Effector CD8-positive, alpha-beta T cell (primary cell): ENCODE results near the gene NCAM1.

Source experiments
- DNase-seq: peaks from one replicate; lab custom pipeline; 2025; lab: John Stamatoyannopoulos, UW

The NCAM1 gene

DNA sequence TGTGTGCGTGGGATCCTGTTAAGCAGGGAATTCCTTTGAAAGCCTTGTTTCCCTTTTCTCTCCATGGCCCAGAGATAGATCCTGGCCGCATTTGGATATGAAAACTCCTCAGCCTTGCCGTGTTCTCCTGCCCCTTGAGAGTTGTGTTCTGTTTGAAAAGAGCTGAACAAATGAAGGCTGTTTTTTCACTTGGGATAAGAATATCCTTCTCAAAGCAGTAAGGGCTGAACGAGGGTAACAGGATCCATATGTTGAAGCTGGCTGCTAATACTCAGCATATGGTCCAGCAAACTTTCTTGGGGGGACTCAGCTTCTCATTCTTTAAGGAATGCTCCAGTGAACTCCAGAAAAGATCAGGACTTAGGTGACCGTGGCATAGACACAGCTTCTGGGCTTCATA, 238.6 kb downstream of the NCAM1 start:
- no peak for DNase-seq

DNA sequence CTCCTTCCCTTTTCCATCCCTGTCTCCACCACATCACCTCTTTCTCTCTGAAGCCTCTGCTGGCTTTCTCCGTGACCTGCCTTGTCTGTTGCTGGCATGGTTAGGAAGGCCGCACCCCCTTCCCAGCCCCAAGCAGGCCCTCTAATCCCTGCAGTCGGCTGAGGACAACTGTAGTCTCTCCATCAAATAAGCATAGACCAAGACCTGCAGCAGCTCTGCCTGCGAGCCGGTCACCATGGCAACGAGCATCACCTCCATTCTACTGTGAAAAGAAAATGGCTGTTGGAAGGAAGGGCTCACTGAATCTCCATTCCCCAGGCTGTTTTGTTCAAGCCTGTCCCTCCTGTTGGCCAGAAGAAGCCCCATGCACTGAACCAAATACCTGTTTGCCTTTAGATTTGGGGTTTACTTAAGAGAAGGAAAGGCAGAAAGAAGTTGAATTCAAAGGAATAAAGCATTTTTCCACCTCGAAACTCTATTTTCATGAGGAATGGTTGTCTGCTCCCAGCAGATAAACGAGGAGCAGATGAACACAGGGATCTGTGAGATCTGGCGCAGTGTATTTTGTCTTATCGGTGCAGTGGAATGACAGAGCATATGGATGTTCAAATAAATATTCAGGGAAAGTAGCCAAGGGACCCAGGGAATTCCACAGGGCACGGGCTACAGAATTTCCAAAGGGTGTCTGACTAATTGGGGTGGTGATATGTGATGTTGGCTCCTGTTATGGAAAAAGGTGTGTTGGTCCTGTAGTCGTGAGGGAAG, 240.0 kb downstream of the NCAM1 start:
- DNase-seq: no peak

DNA sequence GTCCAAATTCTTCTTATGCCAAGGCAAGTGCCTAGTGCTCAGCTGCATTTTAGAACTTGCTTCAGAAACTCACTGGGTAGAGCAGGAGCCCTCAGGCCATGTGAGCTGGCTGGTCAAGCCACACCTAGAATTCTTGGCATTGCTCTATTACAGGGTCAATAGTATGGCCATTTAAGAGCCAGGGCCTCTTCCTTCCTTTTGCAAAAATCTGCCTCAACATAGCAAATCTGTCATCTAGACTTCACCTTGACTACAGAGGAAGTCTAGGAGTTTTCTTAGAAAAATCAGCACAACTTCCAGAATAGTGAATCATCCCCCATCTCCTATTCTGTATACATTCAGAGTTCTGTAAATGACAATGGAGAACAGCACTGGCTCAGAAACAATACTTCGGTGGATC, 241.2 kb downstream of the NCAM1 start:
- DNase-seq: no peak

DNA sequence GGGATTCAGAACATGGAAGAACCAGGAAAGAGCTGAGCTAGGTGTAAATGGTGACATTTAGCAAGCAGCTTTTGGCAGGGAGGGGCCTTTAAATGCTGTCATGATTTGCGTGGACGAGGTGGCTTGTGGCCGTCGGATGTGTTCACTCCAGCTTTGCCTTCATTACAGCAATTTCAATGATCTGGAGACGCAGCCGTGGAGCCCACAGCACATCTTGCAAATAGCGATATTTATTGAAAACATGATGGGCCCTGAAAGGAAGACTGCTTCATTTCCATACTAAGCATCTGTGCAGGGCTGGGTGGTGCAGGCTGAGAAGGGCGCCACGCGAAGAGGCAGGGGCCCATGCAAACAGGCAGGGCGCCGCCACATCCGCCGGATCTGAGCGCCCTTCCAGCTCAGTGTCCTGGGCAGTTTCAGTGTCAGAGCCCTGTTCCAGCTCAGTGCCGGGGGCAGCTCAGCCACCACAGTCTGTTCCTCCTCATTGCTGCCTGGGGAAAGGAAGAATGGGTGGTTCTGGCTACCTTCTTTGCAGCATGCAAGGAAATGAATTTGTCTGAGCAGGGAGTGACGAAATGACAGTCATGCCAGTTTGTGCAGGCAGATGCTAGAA, 242.0 kb downstream of the NCAM1 start:
- DNase-seq: no peak

DNA sequence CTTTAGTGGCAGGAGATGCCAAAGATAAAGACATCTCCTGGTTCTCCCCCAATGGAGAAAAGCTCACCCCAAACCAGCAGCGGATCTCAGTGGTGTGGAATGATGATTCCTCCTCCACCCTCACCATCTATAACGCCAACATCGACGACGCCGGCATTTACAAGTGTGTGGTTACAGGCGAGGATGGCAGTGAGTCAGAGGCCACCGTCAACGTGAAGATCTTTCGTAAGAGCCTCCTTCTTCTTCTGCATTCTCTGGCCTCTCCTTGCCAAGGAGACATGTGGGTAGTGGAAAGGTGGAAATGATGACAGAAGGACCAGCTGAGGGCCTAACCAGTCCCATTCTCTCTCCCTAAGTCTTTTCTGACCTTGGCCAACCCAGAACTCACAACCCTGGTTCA, 243.1 kb downstream of the NCAM1 start:
- DNase-seq: no peak

DNA sequence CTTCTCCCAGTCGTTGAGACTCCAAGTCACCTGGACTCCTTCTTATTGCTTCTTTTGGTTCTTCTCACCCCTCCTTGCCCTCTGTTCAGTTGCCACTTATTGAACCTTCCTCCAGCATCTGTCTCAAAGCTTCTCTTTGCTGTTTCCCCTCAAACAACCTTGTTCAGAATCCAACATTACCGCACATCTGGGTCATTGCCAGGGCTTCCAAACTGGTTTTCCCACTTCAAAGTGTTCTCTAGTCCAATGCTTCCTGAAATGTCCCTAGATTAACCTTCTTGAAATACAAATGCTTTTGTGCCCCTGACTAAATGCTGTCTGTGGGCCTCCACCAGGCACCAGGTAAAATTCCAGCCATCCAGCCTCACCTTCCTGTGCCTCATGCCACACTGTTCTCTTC, 252.3 kb downstream of the NCAM1 start:
- no peak for DNase-seq

DNA sequence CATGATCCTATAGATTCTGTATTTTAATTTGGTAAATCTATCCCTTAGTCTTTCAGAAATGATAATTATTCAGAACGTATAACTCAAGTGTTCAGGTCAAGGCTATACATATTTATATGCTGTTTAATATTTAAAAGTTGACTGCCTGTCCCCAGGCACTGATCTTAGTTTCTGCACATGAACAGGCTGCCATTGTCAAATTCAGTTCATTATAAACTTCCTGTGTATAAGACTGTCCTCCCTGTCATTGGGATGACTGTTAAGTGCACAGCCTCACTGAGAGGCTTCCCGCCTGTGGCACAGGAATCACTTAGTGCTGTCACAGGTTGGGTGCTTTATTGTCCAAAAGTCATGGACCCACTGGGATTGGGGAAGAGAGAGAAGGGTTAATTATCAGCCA, 261.0 kb downstream of the NCAM1 start:
- no peak for DNase-seq

DNA sequence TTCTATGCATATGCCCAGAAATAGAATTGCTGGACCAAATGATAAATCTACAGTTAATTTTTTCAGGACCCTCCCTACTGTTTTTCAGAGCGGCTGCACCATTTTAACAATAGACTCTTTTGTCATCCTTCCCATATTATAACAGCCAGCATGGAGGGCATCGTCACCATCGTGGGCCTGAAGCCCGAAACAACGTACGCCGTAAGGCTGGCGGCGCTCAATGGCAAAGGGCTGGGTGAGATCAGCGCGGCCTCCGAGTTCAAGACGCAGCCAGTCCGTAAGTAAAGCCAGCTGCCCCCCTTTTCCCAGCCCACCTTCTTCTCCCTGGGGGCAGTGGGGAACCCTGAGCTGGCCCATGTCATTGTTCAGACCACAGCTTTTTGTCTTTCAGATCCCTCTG, 273.7 kb downstream of the NCAM1 start:
- DNase-seq: no peak

DNA sequence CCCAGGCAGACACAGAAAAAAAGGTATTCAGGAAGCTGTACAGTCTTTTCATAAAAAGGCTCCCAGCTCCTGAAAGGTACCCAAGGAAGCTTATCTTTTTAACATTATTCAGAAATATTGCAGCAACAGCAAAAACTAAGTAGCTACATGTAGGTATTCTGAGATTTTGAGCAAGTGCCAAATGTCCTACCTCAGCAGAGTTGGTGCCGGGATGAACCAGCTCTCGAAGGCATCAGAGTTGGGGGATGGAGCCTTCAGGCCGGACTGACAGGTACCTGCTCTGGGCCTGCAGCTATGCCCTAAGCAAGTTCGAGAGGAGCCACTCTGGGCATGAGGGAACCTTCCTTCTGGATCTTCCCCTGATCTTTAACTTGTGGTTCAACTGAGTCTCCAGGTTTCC, 276.0 kb downstream of the NCAM1 start:
- no peak for DNase-seq

DNA sequence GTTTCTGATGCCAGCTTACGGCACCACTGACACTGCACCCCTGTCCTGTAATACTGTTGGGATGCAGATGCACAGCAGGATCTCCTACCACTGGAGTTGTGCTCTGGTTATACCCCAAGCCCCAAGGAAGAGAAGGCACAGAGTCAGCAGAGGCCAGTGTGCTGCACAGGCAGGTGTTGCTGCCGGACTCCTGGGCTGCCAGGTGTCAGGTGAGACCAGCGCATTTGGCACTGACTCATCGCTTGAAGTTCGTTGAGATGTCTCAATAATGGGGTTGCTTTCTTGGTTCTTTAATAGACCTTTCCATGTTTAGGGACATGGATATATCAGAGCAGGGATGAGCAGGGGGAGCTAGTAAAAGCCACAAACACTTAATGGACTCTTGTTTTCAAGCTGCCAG, 277.5 kb downstream of the NCAM1 start:
- DNase-seq: no peak

DNA sequence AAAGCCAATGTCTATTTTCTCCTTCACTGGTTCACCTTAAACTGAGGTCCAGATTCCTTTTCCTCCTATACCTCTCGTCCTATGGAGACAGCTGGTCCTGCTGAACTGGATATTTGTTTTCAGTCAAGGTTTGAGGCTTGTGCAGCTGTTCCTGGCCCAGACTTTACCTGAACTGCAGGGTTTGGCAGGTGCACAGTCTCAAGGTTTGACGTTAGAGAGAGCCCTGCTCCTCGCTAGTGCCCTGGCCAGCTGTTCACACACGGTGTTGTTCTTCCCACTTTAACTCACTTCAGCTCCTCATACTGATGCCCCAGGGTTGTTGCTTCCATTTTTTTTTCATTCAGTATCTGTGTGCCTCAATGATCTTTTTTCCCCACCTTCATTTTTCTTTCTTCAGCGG, 279.2 kb downstream of the NCAM1 start:
- DNase-seq: no peak

DNA sequence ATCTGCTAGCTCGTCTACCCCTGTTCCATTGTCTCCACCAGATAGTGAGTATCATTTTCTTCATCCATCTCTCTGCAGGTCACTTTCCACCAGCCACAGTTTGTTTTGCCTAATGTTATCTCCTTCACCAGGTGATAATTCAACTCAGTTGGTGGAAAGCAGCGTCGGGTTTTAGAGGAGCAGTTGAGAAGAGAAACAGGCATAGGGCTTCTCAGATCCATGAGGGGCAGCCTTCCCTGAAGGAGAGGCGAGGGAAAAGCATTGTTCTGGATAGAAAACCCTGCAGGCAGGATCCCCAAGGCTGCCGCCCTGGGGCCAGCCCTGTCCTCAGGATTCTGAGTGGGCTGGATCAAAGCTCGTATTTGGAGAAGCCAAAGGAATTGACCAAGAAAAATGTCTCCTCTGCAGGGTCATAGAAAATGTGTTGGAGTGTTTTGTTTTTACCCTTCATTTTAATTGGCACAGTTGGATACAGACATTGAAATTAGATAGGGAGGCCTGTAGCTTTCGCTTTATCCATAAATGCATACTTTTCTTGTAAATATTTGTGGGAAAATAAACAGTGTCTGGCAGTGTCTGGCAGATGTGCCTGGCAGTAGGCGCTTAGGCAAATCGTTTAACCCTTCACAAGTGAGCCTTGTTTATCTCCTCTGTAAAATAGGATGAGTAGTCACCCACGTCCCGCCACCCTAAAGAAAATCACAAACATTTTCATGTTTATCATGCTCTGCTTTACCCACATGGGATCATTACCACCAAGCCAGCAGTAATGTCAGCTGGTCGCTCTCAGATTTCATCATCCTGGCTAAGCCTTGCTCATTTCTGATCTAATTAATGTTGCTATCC, 279.8 kb downstream of the NCAM1 start:
- no peak for DNase-seq

DNA sequence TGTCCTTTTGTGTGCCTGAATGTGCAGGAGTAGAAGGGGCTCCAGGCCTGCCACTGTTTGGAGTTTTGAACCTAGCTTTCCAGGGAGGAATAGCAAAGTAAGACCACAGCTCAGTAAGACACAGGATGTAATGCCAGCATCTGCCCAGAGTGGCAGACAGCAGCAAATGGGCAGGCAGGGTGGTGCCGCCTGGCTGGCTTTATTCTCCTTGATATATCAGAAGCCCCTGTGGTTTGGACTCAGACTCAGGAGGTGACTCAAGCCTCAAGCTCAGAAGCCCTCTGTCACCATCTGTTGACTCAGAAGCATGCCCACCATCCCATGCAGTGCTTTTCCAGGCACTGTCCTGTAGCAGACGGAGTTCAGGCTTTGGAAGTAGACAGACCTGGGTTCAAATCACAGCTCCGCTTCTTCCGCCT, 280.4 kb downstream of the NCAM1 start:
- no peak for DNase-seq

DNA sequence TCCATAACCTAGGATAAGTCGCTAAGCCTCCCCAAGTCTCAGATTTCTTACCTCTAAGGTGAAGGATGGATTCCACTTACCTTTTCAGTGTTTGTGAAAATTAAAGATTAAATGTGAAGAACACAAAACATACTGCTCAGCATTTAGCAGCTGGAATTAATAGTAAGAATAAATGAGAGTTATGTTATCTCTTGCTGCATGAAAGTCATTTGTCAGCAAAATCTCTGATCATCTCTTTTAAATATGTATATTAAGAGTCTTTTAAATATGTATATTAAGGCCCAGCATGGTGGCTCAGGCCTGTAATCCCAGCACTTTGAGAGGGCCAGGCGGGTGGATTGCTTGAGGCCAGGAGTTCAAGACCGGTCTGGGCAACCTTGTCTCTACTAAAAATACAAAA, 280.8 kb downstream of the NCAM1 start:
- no peak for DNase-seq

DNA sequence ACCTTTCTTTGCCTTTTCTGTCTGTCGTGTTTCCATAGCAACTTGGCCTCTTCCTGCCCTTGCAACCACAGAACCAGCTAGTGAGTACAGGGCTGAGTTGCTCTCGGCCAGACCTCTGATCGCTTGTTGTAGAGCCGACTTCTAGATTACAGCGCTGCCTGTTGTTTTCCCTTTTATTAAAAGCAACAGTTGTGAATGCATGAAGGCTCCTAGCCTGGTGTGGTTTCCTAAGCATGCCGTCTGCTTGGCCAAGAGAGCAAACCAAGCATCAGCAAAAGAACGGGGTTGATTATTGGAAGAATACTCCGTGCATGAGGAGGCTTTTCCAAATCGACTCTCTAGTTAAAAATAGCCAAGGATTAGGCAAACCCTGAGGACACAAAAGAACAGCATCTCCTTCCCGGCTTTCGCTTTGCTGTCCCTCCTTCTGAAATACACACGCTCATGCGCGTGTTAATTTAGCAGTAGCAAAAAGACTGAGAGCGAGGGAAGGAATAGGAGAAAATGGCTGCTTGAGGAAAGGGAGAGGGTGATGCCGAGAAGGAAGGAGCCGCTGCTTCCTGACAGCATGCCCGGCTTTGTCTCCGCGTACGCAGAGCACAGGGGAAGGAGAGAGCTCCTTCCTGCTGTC, 281.7 kb downstream of the NCAM1 start:
- no peak for DNase-seq

DNA sequence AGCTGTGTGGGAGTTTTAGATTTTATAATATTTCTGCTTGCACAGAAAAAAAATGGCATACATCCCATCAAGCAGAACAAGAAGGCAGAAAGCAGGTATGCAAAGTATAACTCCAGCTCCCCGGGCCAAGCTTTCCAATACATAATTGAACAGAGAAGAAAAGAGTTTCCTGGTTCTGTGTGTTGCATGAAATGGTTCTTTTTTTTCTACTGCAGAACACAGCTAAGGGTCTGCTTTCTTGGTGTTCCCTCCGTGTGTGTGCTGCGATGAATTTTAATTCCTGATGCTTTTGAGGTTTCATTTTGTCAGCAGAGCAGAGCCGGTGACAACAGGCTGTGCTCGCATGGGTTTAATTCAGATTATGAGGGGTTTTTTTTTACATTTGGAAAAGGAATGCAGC, 282.5 kb downstream of the NCAM1 start:
- no peak for DNase-seq

DNA sequence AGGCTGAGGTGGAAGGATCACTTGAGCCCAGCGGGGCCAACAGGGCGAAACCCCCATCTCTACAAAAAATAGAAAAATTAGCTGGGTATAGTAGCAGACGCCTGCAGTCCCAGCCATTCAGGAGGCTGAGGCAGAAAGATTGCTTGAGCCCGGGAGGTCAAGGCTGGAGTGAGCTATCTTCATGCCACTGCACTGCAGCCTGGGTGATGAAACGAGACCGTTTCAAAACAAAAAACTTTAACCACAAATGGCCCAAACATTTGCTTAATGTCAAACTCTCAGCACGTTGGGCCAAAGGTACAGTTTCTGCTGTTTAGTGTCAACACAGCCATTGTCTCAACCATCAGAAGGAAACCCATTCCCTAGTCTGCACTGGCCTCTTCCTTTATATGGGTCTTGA, 284.0 kb downstream of the NCAM1 start:
- DNase-seq: no peak

DNA sequence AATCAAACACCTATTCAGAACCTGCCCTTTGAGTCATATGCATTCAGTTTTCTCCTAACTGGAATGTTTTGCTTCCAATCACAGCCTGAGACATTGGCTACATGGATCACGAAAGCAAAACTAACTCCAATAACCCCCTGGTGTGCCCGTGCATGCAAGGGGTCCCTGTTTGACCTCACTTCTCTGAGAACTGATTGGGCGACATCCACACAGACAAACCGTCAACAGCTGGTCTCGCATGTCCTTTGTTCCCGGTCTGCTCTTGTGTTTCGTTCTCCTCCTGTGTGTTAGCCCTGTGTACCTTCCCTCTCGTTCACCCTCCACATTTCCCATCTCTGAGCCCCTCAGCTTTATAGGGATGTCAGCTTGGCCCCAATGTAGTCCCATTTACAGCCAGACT, 286.0 kb downstream of the NCAM1 start:
- no peak for DNase-seq

DNA sequence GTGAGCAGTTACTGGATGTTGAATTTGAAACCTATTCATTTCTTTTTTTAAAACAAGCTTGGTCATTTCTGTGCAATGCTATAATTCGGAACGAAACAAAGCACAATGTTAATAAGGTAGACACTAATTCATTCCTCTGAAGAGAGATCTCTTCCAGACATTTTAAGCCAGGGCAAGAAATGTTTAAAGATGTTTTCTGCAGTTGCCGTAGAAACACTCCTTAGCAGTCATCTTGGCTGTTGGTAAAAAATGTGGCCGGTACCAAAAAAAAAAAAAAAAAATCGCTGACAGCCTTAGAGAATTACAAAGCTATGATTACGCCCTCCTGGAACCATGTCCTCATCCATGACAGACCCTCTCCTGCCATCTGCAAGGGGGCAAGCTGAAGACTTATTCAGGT, 286.7 kb downstream of the NCAM1 start:
- no peak for DNase-seq

DNA sequence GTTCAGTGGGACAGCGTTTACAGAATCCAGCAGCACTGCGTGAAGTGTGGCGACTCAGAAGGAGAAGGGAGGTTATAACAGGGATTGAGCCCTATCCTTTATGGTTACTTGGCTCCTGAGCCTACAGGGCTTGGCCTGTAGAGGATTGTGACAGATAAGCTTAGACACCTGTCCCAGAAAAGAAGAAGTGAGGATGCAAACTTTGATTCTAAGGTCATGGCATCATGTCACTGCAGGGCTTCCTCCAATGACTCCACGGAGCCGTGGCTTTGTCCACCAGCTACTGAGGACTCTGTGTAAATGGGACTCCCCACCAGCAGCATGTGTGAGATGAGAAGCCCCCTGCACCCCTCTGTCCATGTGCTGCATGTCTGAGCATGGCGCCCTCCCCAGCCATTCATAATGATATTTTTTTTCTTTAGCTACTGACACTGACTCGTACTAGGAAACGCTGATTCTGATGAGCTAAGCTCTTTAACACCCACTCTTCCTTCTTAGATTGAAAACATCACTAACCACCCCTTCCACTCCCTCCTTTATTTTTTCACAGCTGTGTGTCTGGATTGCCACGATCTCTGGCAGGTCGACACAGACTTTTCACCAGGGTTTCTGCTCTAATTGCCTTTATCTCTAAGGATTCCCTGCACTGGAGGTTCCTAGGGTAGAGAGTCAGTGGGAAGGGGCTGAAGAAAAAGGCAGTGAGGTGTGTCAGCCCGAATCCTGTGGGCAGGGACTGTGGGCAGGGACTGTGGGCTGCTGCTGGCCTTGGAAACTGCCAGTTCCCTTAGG, 287.7 kb downstream of the NCAM1 start:
- no peak for DNase-seq

DNA sequence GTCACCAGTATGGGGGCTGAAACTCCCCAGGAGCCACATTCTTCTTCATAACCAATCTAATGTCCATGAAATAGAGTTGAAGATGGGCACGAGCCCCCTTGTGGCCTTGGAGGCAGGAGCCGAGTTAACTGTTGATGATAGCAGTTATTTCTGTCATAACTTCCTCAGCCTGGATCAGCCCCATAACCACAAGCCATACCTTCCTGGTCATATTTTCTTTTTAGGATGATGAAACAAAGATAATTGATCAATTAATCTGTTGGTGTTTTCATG, 288.2 kb downstream of the NCAM1 start:
- DNase-seq: no peak

DNA sequence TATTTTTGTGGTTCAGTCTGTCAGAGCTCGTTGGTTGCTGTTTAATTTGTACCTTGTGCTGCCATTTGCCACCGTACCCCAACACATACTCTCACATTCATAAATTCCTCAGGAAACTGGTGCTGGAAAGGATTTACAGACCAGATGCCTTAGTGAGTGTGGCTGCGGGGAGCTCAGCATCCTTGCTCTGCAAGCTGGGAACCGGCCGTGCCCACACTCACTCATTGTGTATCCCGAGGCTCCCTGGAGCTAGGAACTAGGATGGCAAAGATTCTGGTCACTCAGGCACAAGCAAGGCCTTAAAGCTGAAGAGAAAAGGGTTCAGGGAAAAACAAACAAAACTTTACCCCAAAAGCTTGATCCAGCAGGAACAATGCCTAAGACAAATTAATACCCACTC, 288.6 kb downstream of the NCAM1 start:
- no peak for DNase-seq
